ENCODE results near the gene GASK1B. TPM values are rescaled to one million over a fixed set of nuclear protein-coding genes. Genes with fewer than 3 reads are reported as not detected.

The GASK1B gene
- 0.25 and 0.33 TPM in 2 replicates for total RNA-seq (2014; rRNA removed; shearing (Covaris generic))
- 4.4 and 5.1 TPM in 2 replicates for total RNA-seq (2022)
- percentile 47 among the genes with signal in this experiment for Bru-seq, nascent RNA
- BruChase-seq, experiment 1, labeled RNA remaining after a 6-hour chase: percentile 34 among the genes with signal in this experiment
- BruChase-seq, experiment 2, labeled RNA remaining after a 2-hour chase: percentile 47 among the genes with signal in this experiment
- long read RNA-seq, full-length matches to known transcripts: 4 of 7 reads
- long read RNA-seq, partial matches to known transcripts: 2 of 7 reads
- long read RNA-seq, other reads (novel, unspliced or antisense): 1 of 7 reads

GRCh38 chr4:158172261-158173258, at the start of gene GASK1B:
TSS of gene GASK1B (minus strand) at chr4:158173025. CDS start at chr4:158171375, 1,650 bp downstream.
- intact Hi-C loops (cut with micrococcal nuclease; ENCODE audit: unreplicated experiment): loop anchor here (1.0 kb wide), 1 partner anchor 180 kb away; no protein-coding TSS in a partner anchor
- Histone ChIP-seq H3K4me3 (ENCODE audit: low read depth, low read length, poor library complexity, severe bottlenecking) (no peak within 1 kb of the TSS), H3K4me2 (ENCODE audit: low read length) (no peak within 1 kb of the TSS), H3K9me3 (ENCODE audit: low read length) (no peaks in the 10 kb centered on the region), H3K9me2 (ENCODE audit: insufficient read depth, low read length) (no peaks in the 10 kb centered on the region), H3K36me3 (ENCODE audit: insufficient read depth, low read length) (no peaks in the 10 kb centered on the region), H2AFZ (ENCODE audit: low read length) (peak within 1 kb of the TSS; percentile 35; the same call in 1 of the 2 replicates), H3K27ac (ENCODE audit: low read depth, low read length, poor library complexity, severe bottlenecking) (no peak within 1 kb of the TSS), H4K20me1 (ENCODE audit: insufficient read depth, low read length) (no peaks in the 10 kb centered on the region), H3K4me1 (ENCODE audit: insufficient read depth, low read length, poor library complexity, severe bottlenecking) (no peaks in the 10 kb centered on the region), H3K79me2 (ENCODE audit: insufficient read depth, low read depth, low read length) (no peaks in the 10 kb centered on the region)
- POLR2A ChIA-PET: interaction anchor here (1.1 to 1.7 kb wide), 2 partner anchors 17 to 179 kb away, joined by 5 to 8 read pairs; no protein-coding TSS in a partner anchor
- CTCF ChIA-PET (ENCODE audit: unreplicated experiment): interaction anchor here (0.8 kb wide), 1 partner anchor 170 kb away, joined by 3 read pairs; no protein-coding TSS in a partner anchor
- peak; percentile 29 for DNase-seq (ENCODE audit: low spot score)
- no TSS peak for BruUV-seq (replicated peaks)
- TF ChIP-seq, protein P1, sequence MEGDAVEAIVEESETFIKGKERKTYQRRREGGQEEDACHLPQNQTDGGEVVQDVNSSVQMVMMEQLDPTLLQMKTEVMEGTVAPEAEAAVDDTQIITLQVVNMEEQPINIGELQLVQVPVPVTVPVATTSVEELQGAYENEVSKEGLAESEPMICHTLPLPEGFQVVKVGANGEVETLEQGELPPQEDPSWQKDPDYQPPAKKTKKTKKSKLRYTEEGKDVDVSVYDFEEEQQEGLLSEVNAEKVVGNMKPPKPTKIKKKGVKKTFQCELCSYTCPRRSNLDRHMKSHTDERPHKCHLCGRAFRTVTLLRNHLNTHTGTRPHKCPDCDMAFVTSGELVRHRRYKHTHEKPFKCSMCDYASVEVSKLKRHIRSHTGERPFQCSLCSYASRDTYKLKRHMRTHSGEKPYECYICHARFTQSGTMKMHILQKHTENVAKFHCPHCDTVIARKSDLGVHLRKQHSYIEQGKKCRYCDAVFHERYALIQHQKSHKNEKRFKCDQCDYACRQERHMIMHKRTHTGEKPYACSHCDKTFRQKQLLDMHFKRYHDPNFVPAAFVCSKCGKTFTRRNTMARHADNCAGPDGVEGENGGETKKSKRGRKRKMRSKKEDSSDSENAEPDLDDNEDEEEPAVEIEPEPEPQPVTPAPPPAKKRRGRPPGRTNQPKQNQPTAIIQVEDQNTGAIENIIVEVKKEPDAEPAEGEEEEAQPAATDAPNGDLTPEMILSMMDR (conservative IDR thresholded peaks at IDR 0.05; ENCODE audit: low read length): peak; percentile 78
- TF ChIP-seq EZH2phosphoT487 (IDR thresholded peaks at IDR 0.05; ENCODE audit: borderline replicate concordance, low read depth, low read length): no peak

DNA sequence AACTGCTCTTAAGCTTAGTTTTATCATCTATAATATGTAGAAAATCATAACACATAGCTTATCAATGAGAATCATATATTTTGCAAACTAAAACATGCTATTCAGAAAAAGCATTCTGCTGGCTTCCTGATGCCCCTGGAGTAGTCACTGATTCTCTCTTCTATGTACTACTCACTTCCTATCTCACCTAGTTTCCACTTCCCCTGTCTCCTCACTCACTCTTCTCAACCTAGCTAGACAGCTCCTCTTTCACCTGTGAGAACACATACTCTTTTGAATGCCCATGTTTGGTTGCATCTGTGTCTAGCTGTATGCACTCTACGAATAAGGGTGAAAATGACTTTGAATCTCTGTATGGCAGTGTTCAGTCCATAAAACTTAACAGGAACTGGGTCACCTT, 46.8 kb upstream of the GASK1B start:
- Histone ChIP-seq H3K4me3 (ENCODE audit: low read depth, low read length, poor library complexity, severe bottlenecking) (no peak overlapping the region), H3K4me2 (ENCODE audit: low read length) (no peak overlapping the region), H3K9me3 (ENCODE audit: low read length) (no peaks in the 10 kb centered on the region), H3K9me2 (ENCODE audit: insufficient read depth, low read length) (no peaks in the 10 kb centered on the region), H3K27ac (ENCODE audit: low read depth, low read length, poor library complexity, severe bottlenecking) (no peak overlapping the region), H3K4me1 (ENCODE audit: insufficient read depth, low read length, poor library complexity, severe bottlenecking) (no peaks in the 10 kb centered on the region), H3K36me3 (ENCODE audit: insufficient read depth, low read length) (no peaks in the 10 kb centered on the region), H4K20me1 (ENCODE audit: insufficient read depth, low read length) (no peaks in the 10 kb centered on the region), H2AFZ (ENCODE audit: low read length) (no peak overlapping the region), H3K79me2 (ENCODE audit: insufficient read depth, low read depth, low read length) (no peaks in the 10 kb centered on the region)
- no TSS peak for BruUV-seq (replicated peaks)
- CTCF ChIA-PET (ENCODE audit: unreplicated experiment): no interaction called here
- POLR2A ChIA-PET: interaction anchor here (0.7 to 1.2 kb wide), 3 partner anchors 14 to 20 kb away, joined by 3 to 5 read pairs (median 3); no protein-coding TSS in a partner anchor
- TF ChIP-seq, protein P1 (conservative IDR thresholded peaks at IDR 0.05; ENCODE audit: low read length): no peak
- TF ChIP-seq EZH2phosphoT487 (IDR thresholded peaks at IDR 0.05; ENCODE audit: borderline replicate concordance, low read depth, low read length): no peak
- intact Hi-C loops (cut with micrococcal nuclease; ENCODE audit: unreplicated experiment): no loop called here
- no peak for DNase-seq (ENCODE audit: low spot score)
